Mucosa of rectum (tissue), 2 donors: ENCODE data around the gene IFNL1.

Source experiments
- H3K27ac ChIP-seq, 2 donors: one replicate each; pipeline ENCODE4 v1.7.0; 2013; ENCODE audit warnings: inconsistent platforms in 2 of 2, low read depth in 2 of 2, low read length in 2 of 2
- H3K27me3 ChIP-seq, 2 donors: one replicate each; pipeline ENCODE4 v1.7.0; 2013; ENCODE audit warnings: low read length in 2 of 2; ENCODE audit not compliant: control insufficient read depth in 2 of 2, insufficient read depth in 2 of 2
- H3K36me3 ChIP-seq, 2 donors: one replicate each; pipeline ENCODE4 v1.7.0; 2013; ENCODE audit warnings: low read length in 2 of 2; ENCODE audit not compliant: control insufficient read depth in 2 of 2, insufficient read depth in 2 of 2
- H3K4me1 ChIP-seq, 2 donors: one replicate each; pipeline ENCODE4 v1.7.0; 2013; ENCODE audit warnings: low read length in 2 of 2, mild to moderate bottlenecking in 1 of 2; ENCODE audit not compliant: control insufficient read depth in 2 of 2, insufficient read depth in 2 of 2
- H3K4me3 ChIP-seq, 2 donors: one replicate each; pipeline ENCODE4 v1.7.0; 2013; ENCODE audit warnings: low read length in 2 of 2
- H3K9ac ChIP-seq, 2 donors: one replicate each; pipeline ENCODE4 v1.7.0; 2013; ENCODE audit warnings: low read length in 2 of 2, low read depth in 1 of 2, mild to moderate bottlenecking in 1 of 2
- H3K9me3 ChIP-seq, 2 donors: one replicate each; pipeline ENCODE4 v1.7.0; 2013; ENCODE audit warnings: low read length in 2 of 2; ENCODE audit not compliant: control insufficient read depth in 2 of 2
- donor health status: healthy.
- donor health status: Normal muscosa, but diverticular disease.

Gene IFNL1

GRCh38 chr19:39299404-39299803, 3.2 kb downstream of the IFNL1 start:
- H3K4me1 ChIP-seq, result no peaks in the 10 kb centered on the region
- H3K27me3 ChIP-seq, result no peaks in the 10 kb centered on the region
- H3K27ac ChIP-seq, result no peak overlapping the region
- no peak overlapping the region for H3K9ac ChIP-seq
- no peak overlapping the region for H3K4me3 ChIP-seq
- H3K9me3 ChIP-seq, result no peaks in the 10 kb centered on the region
- no peaks in the 10 kb centered on the region for H3K36me3 ChIP-seq

- no peak overlapping the region for H3K9ac ChIP-seq
- H3K9me3 ChIP-seq, result no peaks in the 10 kb centered on the region
- no peaks in the 10 kb centered on the region for H3K36me3 ChIP-seq
- H3K4me3 ChIP-seq, result no peak overlapping the region
- no peaks in the 10 kb centered on the region for H3K4me1 ChIP-seq
- no peak overlapping the region for H3K27ac ChIP-seq
- no peaks in the 10 kb centered on the region for H3K27me3 ChIP-seq
These were observed 3.6 kb downstream of the IFNL1 start for GRCh38 chr19:39299832-39300231.

- H3K27me3 ChIP-seq, result peaks cover 0 to 2% of the 10 kb centered on the region in 2 donors
- no peak overlapping the region for H3K4me3 ChIP-seq
- H3K9me3 ChIP-seq, result no peaks in the 10 kb centered on the region
- H3K4me1 ChIP-seq, result no peaks in the 10 kb centered on the region
- H3K36me3 ChIP-seq, result no peaks in the 10 kb centered on the region
- no peak overlapping the region for H3K27ac ChIP-seq
- H3K9ac ChIP-seq, result no peak overlapping the region
These were observed 4.8 kb downstream of the IFNL1 start for GRCh38 chr19:39301021-39301420.

- no peak overlapping the region for H3K4me3 ChIP-seq
- no peak overlapping the region for H3K27ac ChIP-seq
- H3K9me3 ChIP-seq, result no peaks in the 10 kb centered on the region
- H3K36me3 ChIP-seq, result no peaks in the 10 kb centered on the region
- H3K4me1 ChIP-seq, result no peaks in the 10 kb centered on the region
- H3K9ac ChIP-seq, result no peak overlapping the region
- peaks cover 0 to 3% of the 10 kb centered on the region in 2 donors for H3K27me3 ChIP-seq
These were observed 5.4 kb downstream of the IFNL1 start for GRCh38 chr19:39301562-39301961.

- Histone ChIP-seq H3K4me1 (peaks cover 0 to 2% of the 10 kb centered on the region in 2 donors), H3K9me3 (no peaks in the 10 kb centered on the region), H3K4me3 (no peak overlapping the region), H3K36me3 (no peaks in the 10 kb centered on the region), H3K27me3 (peaks cover 5 to 11% of the 10 kb centered on the region in 2 donors), H3K27ac (no peak overlapping the region), H3K9ac (no peak overlapping the region)
These were observed 7.4 kb downstream of the IFNL1 start for GRCh38 chr19:39303373-39304184.

GRCh38 chr19:39304185-39304513, 7.9 kb downstream of the IFNL1 start:
- Histone ChIP-seq H3K4me1 (peaks cover 0 to 2% of the 10 kb centered on the region in 2 donors), H3K9ac (no peak overlapping the region), H3K36me3 (no peaks in the 10 kb centered on the region), H3K27ac (no peak overlapping the region), H3K27me3 (peaks cover 5 to 11% of the 10 kb centered on the region in 2 donors), H3K9me3 (no peaks in the 10 kb centered on the region), H3K4me3 (no peak overlapping the region)

GRCh38 chr19:39304701-39305571, 8.7 kb downstream of the IFNL1 start:
- Histone ChIP-seq H3K9ac (no peak overlapping the region), H3K27me3 (peaks cover 5 to 11% of the 10 kb centered on the region in 2 donors), H3K4me1 (peaks cover 0 to 2% of the 10 kb centered on the region in 2 donors), H3K4me3 (no peak overlapping the region), H3K27ac (no peak overlapping the region), H3K9me3 (no peaks in the 10 kb centered on the region), H3K36me3 (no peaks in the 10 kb centered on the region)

- peaks cover 5 to 11% of the 10 kb centered on the region in 2 donors for H3K27me3 ChIP-seq
- no peak overlapping the region for H3K9ac ChIP-seq
- H3K9me3 ChIP-seq, result no peaks in the 10 kb centered on the region
- H3K4me3 ChIP-seq, result no peak overlapping the region
- no peak overlapping the region for H3K27ac ChIP-seq
- no peaks in the 10 kb centered on the region for H3K36me3 ChIP-seq
- H3K4me1 ChIP-seq, result peaks cover 0 to 2% of the 10 kb centered on the region in 2 donors
These were observed 9.9 kb downstream of the IFNL1 start for GRCh38 chr19:39306075-39306474.

GRCh38 chr19:39307046-39307821, 11.0 kb downstream of the IFNL1 start:
- no peak overlapping the region for H3K27ac ChIP-seq
- H3K4me1 ChIP-seq, result peaks cover 0 to 2% of the 10 kb centered on the region in 2 donors
- no peak overlapping the region for H3K9ac ChIP-seq
- H3K27me3 ChIP-seq, result peaks cover 5 to 11% of the 10 kb centered on the region in 2 donors
- no peaks in the 10 kb centered on the region for H3K9me3 ChIP-seq
- H3K36me3 ChIP-seq, result no peaks in the 10 kb centered on the region
- no peak overlapping the region for H3K4me3 ChIP-seq
